ENCODE results near the gene STAT3. TPM values are rescaled to one million over a fixed set of nuclear protein-coding genes. Genes with fewer than 3 reads are reported as not detected.

STAT3 gene
- polyA plus RNA-seq, 1 experiment = 74.4 TPM

DNA sequence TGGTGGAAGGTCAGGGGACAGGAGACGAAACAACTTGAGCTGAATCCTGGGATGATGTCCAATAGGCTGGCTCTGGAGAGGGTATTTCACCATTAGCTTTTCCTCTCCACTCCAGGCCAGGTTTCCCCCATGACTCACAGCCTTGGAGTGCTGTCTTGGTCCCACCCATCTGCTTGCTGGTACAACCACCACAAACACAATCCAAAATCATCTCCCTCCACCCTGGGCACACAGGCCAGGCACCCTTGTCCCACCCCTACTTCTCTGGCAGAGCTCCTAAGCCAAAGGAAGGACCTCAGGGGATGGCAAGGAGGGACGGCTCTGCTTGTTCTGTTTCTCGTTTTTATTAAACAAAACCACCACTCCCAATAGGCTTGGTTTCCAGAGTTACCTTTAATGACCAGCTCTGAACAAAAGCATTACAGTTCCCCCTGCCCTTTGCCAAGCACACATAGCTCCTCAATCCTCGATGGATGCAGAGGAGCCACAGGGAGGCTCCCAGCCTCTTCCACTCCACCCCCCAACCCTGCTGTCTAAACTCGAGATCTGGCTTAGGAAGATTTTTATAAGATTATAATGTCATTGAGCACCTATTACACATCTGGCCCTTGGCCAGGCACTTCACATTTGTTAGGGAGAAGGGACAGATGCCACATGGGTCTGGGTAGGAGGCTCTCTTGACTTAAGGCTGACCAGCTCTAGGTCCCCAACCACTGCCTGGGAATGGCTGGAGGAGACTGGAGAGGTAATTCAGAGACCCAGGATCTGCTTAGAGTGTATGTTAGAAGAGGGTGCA is 21.5 kb upstream of the STAT3 start:
- Histone ChIP-seq H3K4me3 (ENCODE audit: low read depth, low read length) (no peak overlapping the region), H3K36me3 (ENCODE audit: control insufficient read depth, insufficient read depth, low read length) (peaks cover 3% of the 10 kb centered on the region), H3K27me3 (ENCODE audit: control insufficient read depth, insufficient read depth, low read length) (no peaks in the 10 kb centered on the region)
- ChIA-PET POLR2A (interaction anchor here (0.6 to 1.3 kb wide), 2 partner anchors 13 to 123 kb away, joined by 4 to 8 read pairs; partner anchors contain the start of gene CAVIN1), CTCF (interaction anchor here (0.6 to 1.3 kb wide), 7 partner anchors 11 to 146 kb away, joined by 3 to 6 read pairs (median 4); no protein-coding TSS in a partner anchor)
- DNase-seq (ENCODE audit: low read depth) = peak; percentile 70
- TF ChIP-seq, protein P1, sequence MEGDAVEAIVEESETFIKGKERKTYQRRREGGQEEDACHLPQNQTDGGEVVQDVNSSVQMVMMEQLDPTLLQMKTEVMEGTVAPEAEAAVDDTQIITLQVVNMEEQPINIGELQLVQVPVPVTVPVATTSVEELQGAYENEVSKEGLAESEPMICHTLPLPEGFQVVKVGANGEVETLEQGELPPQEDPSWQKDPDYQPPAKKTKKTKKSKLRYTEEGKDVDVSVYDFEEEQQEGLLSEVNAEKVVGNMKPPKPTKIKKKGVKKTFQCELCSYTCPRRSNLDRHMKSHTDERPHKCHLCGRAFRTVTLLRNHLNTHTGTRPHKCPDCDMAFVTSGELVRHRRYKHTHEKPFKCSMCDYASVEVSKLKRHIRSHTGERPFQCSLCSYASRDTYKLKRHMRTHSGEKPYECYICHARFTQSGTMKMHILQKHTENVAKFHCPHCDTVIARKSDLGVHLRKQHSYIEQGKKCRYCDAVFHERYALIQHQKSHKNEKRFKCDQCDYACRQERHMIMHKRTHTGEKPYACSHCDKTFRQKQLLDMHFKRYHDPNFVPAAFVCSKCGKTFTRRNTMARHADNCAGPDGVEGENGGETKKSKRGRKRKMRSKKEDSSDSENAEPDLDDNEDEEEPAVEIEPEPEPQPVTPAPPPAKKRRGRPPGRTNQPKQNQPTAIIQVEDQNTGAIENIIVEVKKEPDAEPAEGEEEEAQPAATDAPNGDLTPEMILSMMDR (IDR thresholded peaks at IDR 0.05; ENCODE audit: insufficient read depth, low read depth, low read length) = no peak

DNA sequence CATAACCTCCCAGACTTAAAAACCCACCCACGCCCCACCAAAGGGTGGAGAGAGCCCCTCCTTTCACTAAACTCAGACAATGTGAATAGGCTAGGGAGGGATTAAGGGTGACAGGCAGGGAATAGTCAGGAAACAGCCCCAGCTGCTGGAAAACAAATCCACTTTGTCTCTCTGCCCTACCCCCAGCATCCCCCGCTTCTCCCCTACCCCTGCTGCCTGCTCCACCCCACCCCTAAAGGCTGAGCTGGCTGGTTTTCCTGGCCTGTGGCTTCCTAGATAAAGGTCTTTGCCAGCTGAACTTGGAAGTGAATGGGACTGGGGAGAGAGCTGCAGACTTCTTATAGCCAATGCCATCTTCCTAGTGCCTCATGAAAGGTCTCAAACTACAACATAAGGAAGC is 19.8 kb upstream of the STAT3 start:
- DNase-seq (ENCODE audit: low read depth) = no peak
- H3K4me3 ChIP-seq (ENCODE audit: low read depth, low read length) = no peak overlapping the region
- H3K36me3 ChIP-seq (ENCODE audit: control insufficient read depth, insufficient read depth, low read length) = peaks cover 16% of the 10 kb centered on the region
- no peaks in the 10 kb centered on the region for H3K27me3 ChIP-seq (ENCODE audit: control insufficient read depth, insufficient read depth, low read length)
- POLR2A ChIA-PET = interaction anchor here (0.5 to 0.7 kb wide), 3 partner anchors 112 to 186 kb away, joined by 4 to 11 read pairs (median 10); no protein-coding TSS in a partner anchor
- TF ChIP-seq, protein P1 (IDR thresholded peaks at IDR 0.05; ENCODE audit: insufficient read depth, low read depth, low read length) = no peak
- CTCF ChIA-PET = interaction anchor here (0.9 to 1.7 kb wide), 4 partner anchors 12 to 110 kb away, joined by 3 to 4 read pairs (median 4); no protein-coding TSS in a partner anchor

DNA sequence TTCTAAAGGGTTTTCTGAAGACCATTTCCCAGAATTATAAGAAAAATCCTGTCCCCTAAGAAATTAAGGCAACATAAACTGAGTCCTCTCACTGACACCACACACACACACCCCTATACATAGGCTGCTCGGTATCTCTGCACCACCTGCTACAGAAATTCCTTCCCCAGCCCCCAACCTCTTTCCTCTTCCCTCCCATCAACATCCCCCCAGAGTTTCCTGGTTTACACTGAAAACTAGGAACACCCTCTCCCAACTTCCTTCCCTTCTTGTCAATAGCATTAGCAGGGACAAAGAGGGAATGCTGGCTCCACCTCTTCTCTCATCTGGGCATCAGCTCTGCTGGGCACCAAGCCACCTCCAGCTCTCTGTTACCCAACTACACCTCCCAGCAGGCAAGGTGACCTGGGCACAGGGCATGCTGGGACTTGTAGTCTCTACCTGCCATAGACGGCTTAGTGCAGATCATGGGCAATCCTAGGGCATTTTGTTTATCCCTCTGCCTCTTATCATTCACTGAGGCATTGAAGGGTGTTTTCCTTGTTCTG is 19.1 kb upstream of the STAT3 start:
- Histone ChIP-seq H3K27me3 (ENCODE audit: control insufficient read depth, insufficient read depth, low read length) (no peaks in the 10 kb centered on the region), H3K36me3 (ENCODE audit: control insufficient read depth, insufficient read depth, low read length) (peaks cover 17% of the 10 kb centered on the region), H3K4me3 (ENCODE audit: low read depth, low read length) (no peak overlapping the region)
- no peak for DNase-seq (ENCODE audit: low read depth)
- POLR2A ChIA-PET = interaction anchor here (0.6 to 0.8 kb wide), 2 partner anchors 13 to 16 kb away, joined by 3 read pairs; no protein-coding TSS in a partner anchor
- CTCF ChIA-PET = interaction anchor here (0.9 to 2.2 kb wide), 5 partner anchors 13 to 110 kb away, joined by 3 to 23 read pairs (median 4); no protein-coding TSS in a partner anchor
- TF ChIP-seq, protein P1 (IDR thresholded peaks at IDR 0.05; ENCODE audit: insufficient read depth, low read depth, low read length) = no peak

DNA sequence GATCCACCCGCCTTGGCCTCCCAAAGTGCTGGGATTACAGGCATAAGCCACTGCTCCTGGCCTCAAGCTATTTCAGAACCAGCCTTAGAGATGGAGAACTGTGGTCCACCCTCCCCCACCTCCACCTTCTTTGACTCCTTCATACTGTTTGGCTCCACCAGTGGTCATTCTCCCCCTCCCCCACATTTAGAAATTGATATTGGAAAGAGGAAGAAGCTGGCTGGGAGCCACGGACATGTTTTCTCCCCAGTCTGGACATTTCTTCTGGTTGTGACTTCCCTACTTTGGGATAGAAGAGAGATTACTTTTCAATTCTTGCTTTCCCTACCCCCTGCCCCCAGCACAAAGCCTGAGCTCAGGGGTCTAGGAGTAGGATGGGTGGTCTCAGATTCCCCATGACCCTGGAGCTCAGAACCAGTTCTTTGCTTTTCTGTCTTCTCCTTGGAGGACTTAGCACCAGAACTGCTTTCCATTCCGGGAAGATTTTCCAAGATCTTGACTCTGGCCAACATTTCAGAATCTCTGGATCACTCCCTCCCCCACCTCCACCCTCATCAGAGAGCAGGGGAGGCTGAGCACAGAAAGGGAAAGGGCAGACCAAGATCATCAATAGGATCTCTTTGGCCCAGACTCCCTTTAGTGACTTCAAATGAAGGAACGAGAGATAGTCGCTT is 18.5 kb upstream of the STAT3 start:
- no peak overlapping the region for H3K4me3 ChIP-seq (ENCODE audit: low read depth, low read length)
- ChIA-PET CTCF (interaction anchor here (0.9 to 2.2 kb wide), 10 partner anchors 10 to 89 kb away, joined by 3 to 23 read pairs (median 4); no protein-coding TSS in a partner anchor), POLR2A (interaction anchor here (0.6 to 0.8 kb wide), 3 partner anchors 13 to 19 kb away, joined by 3 to 4 read pairs (median 3); partner anchors contain the start of gene STAT3)
- H3K27me3 ChIP-seq (ENCODE audit: control insufficient read depth, insufficient read depth, low read length) = no peaks in the 10 kb centered on the region
- TF ChIP-seq, protein P1 (IDR thresholded peaks at IDR 0.05; ENCODE audit: insufficient read depth, low read depth, low read length) = no peak
- peaks cover 19% of the 10 kb centered on the region for H3K36me3 ChIP-seq (ENCODE audit: control insufficient read depth, insufficient read depth, low read length)
- no peak for DNase-seq (ENCODE audit: low read depth)

Measured in BJ (cell line).